H1 (cell line): Measurements from ENCODE around the gene ACADSB. TPM values are rescaled to one million over a fixed set of nuclear protein-coding genes. Genes with fewer than 3 reads are reported as not detected.

Source experiments
- CTCF ChIA-PET: fragments of 300-600 bp; sonication (Branson Sonifier 250); formaldehyde crosslinking; loops from one replicate; lab custom pipeline; 2021; ENCODE audit not compliant: partially characterized antibody; lab: Charles Lee
- POLR2A ChIA-PET: fragments of 300-600 bp; sonication (Branson Sonifier 250); formaldehyde crosslinking; loops from one replicate; lab custom pipeline; 2021; ENCODE audit warnings: inconsistent platforms; ENCODE audit not compliant: partially characterized antibody; lab: Charles Lee
- DNase-seq, 2 experiments: peaks; one replicate each; pipeline versions ENCODE4 v3.0.0 to v3.0.0-alpha.2; 2010 to 2022; ENCODE audit warnings: low spot score in 2 of 2, low read depth in 1 of 2, mixed read lengths in 1 of 2
- FAIRE-seq: peaks from 2 replicates; lab custom pipeline; 2011; peaks lifted over from hg19 to GRCh38; lab: Jason Lieb, UNC
- H2AFZ ChIP-seq: 2 replicates; pipeline ENCODE4 v1.8.1; 2012; ENCODE audit warnings: low read length, inconsistent platforms
- H2AK5ac ChIP-seq: 2 replicates; pipeline ENCODE4 v1.6.1; 2013; ENCODE audit warnings: low read depth, low read length
- H2BK120ac ChIP-seq: replicated peaks from 2 replicates; pipeline ENCODE3; 2013; ENCODE audit warnings: low read depth, low read length, inconsistent platforms
- H2BK12ac ChIP-seq: 2 replicates; pipeline ENCODE4 v1.6.1; 2013; ENCODE audit warnings: low read depth, low read length
- H2BK15ac ChIP-seq: 2 replicates; pipeline ENCODE4 v1.6.1; 2013; ENCODE audit warnings: low read length
- H2BK20ac ChIP-seq: 2 replicates; pipeline ENCODE4 v1.6.1; 2013; ENCODE audit warnings: low read length
- H2BK5ac ChIP-seq: 2 replicates; pipeline ENCODE4 v1.6.1; 2013; ENCODE audit warnings: low read depth, low read length
- H3K14ac ChIP-seq: 2 replicates; pipeline ENCODE4 v1.6.1; 2013; ENCODE audit warnings: inconsistent platforms; ENCODE audit not compliant: insufficient read length
- H3K18ac ChIP-seq: 2 replicates; pipeline ENCODE4 v1.6.1; 2013; ENCODE audit warnings: low read length; ENCODE audit errors: extremely low read depth
- H3K23ac ChIP-seq: 2 replicates; pipeline ENCODE4 v1.6.1; 2013; ENCODE audit warnings: inconsistent platforms; ENCODE audit not compliant: insufficient read length
- H3K23me2 ChIP-seq: 2 replicates; pipeline ENCODE4 v1.6.1; 2013; ENCODE audit warnings: low read depth, low read length
- H3K27ac ChIP-seq: 2 replicates; pipeline ENCODE4 v1.6.1; 2011; ENCODE audit warnings: low read depth, low read length, inconsistent platforms
- H3K27me3 ChIP-seq, 4 experiments: replicated peaks in 1 of 4; 1 replicate in 1 of 4; 2 replicates in 3 of 4; pipeline versions ENCODE4 v1.6.1 to v1.8.1; 2011 to 2013; ENCODE audit warnings: low read length in 3 of 4, mild to moderate bottlenecking in 3 of 4, inconsistent platforms in 2 of 4, mixed read lengths in 2 of 4, moderate library complexity in 1 of 4; ENCODE audit not compliant: control insufficient read depth in 3 of 4, insufficient read depth in 3 of 4; ENCODE audit errors: extremely low read depth in 1 of 4
- H3K36me3 ChIP-seq, 4 experiments: 2 replicates each; pipeline versions ENCODE4 v1.6.1 to v1.8.1; 2011 to 2013; ENCODE audit warnings: mild to moderate bottlenecking in 4 of 4, low read length in 3 of 4, moderate library complexity in 2 of 4, control low read depth in 1 of 4, inconsistent platforms in 1 of 4; ENCODE audit not compliant: insufficient read depth in 4 of 4, control insufficient read depth in 2 of 4
- H3K4ac ChIP-seq: replicated peaks from 2 replicates; pipeline ENCODE3; 2013; ENCODE audit warnings: low read length, low read depth, mixed read lengths, inconsistent platforms; ENCODE audit not compliant: insufficient read length
- H3K4me1 ChIP-seq, 4 experiments: replicated peaks in 1 of 4; 1 replicate in 1 of 4; 2 replicates in 3 of 4; pipeline versions ENCODE4 v1.6.1 to v1.8.1; 2011 to 2013; ENCODE audit warnings: low read length in 3 of 4, inconsistent platforms in 2 of 4, mixed read lengths in 1 of 4; ENCODE audit not compliant: insufficient read depth in 4 of 4, control insufficient read depth in 3 of 4
- H3K4me2 ChIP-seq, 2 experiments: 2 replicates each; pipeline versions ENCODE4 v1.6.1 to v1.8.1; 2011 to 2013; ENCODE audit warnings: low read depth in 2 of 2, low read length in 2 of 2, control low read depth in 1 of 2, inconsistent platforms in 1 of 2, mild to moderate bottlenecking in 1 of 2; ENCODE audit not compliant: insufficient read depth in 1 of 2
- H3K4me3 ChIP-seq, 4 experiments: fragments of 200-600, 300-600 bp in 1 of 4; sonication (generic), shearing (Covaris generic), sonication (Bioruptor Twin) in 1 of 4; 2 replicates each; pipeline versions ENCODE4 v1.5.1 to v1.8.1; 2011 to 2016; ENCODE audit warnings: low read length in 4 of 4, low read depth in 3 of 4, control low read depth in 2 of 4, inconsistent platforms in 2 of 4, mild to moderate bottlenecking in 2 of 4, mixed read lengths in 1 of 4, moderate library complexity in 1 of 4; ENCODE audit not compliant: insufficient read depth in 2 of 4; ENCODE audit errors: extremely low read depth in 1 of 4
- H3K56ac ChIP-seq: replicated peaks from 2 replicates; pipeline ENCODE3; 2013; ENCODE audit warnings: low read depth, mild to moderate bottlenecking, mixed read lengths, low read length, inconsistent platforms; ENCODE audit not compliant: insufficient read length
- H3K79me1 ChIP-seq: 2 replicates; pipeline ENCODE4 v1.6.1; 2013; ENCODE audit warnings: low read depth, low read length, control low read depth
- H3K79me2 ChIP-seq, 2 experiments: 2 replicates each; pipeline versions ENCODE4 v1.6.1 to v1.8.1; 2012 to 2013; ENCODE audit warnings: low read length in 2 of 2, mild to moderate bottlenecking in 2 of 2, inconsistent platforms in 1 of 2; ENCODE audit not compliant: insufficient read depth in 2 of 2, control insufficient read depth in 1 of 2
- H3K9ac ChIP-seq, 4 experiments: replicated peaks in 1 of 4; 1 replicate in 1 of 4; 2 replicates in 3 of 4; pipeline versions ENCODE4 v1.6.1 to v1.8.1; 2011 to 2013; ENCODE audit warnings: low read depth in 3 of 4, low read length in 3 of 4, control low read depth in 2 of 4, mild to moderate bottlenecking in 2 of 4, moderate library complexity in 2 of 4, inconsistent platforms in 1 of 4; ENCODE audit errors: extremely low read depth in 1 of 4
- H3K9me3 ChIP-seq, 2 experiments: 2 replicates each; pipeline versions ENCODE4 v1.6.1 to v1.8.1; 2012 to 2013; ENCODE audit warnings: mild to moderate bottlenecking in 2 of 2, moderate library complexity in 2 of 2, control low read depth in 1 of 2, inconsistent platforms in 1 of 2, low read depth in 1 of 2, low read length in 1 of 2, mixed read lengths in 1 of 2; ENCODE audit not compliant: insufficient read depth in 2 of 2
- H4K20me1 ChIP-seq, 2 experiments: replicated peaks in 1 of 2; 2 replicates each; pipeline versions ENCODE3 to v1.8.1; 2011 to 2013; ENCODE audit warnings: inconsistent platforms in 2 of 2, low read length in 2 of 2, mild to moderate bottlenecking in 1 of 2; ENCODE audit not compliant: insufficient read depth in 2 of 2, control insufficient read depth in 1 of 2
- H4K5ac ChIP-seq: 2 replicates; pipeline ENCODE4 v1.6.1; 2013; ENCODE audit warnings: low read length, low read depth, mixed read lengths, inconsistent platforms; ENCODE audit not compliant: insufficient read length
- H4K8ac ChIP-seq: 2 replicates; pipeline ENCODE4 v1.8.0; 2013; ENCODE audit warnings: mild to moderate bottlenecking, moderate library complexity, low read length, inconsistent platforms; ENCODE audit not compliant: insufficient read depth; ENCODE audit errors: extremely low read depth
- H4K91ac ChIP-seq: replicated peaks from 2 replicates; pipeline ENCODE3; 2013; ENCODE audit warnings: low read length, mixed read lengths, inconsistent platforms; ENCODE audit not compliant: insufficient read length
- CHD1 ChIP-seq: IDR thresholded peaks from 2 replicates; pipeline ENCODE4 v1.6.1; 2012; ENCODE audit warnings: low read depth, low read length, improper control_type of control experiment
- EP300 ChIP-seq, 2 experiments: IDR thresholded peaks; 1 replicate in 1 of 2; 2 replicates in 1 of 2; pipeline ENCODE4 v1.6.1; 2011 to 2012; ENCODE audit warnings: low read depth in 2 of 2, low read length in 2 of 2, mild to moderate bottlenecking in 2 of 2, borderline replicate concordance in 1 of 2, inconsistent platforms in 1 of 2, moderate library complexity in 1 of 2
- KDM5A ChIP-seq: fragments of 200-600 bp; IDR thresholded peaks from 2 replicates; pipeline ENCODE4 v1.7.1; 2012; ENCODE audit warnings: mild to moderate bottlenecking, low read length, inconsistent platforms, mixed read lengths
- MAFK ChIP-seq: IDR thresholded peaks from 2 replicates; pipeline ENCODE4 v1.6.1; 2012; ENCODE audit warnings: low read depth, mild to moderate bottlenecking, improper control_type of control experiment, low read length
- NANOG ChIP-seq: IDR thresholded peaks from 2 replicates; pipeline ENCODE4 v1.6.1; 2011; ENCODE audit warnings: low read length, low read depth, mild to moderate bottlenecking, inconsistent platforms; ENCODE audit not compliant: insufficient read depth, poor library complexity, severe bottlenecking
- PHF8 ChIP-seq: fragments of 200-600 bp; sonication (generic); conservative IDR thresholded peaks from 2 replicates; pipeline ENCODE4 v1.7.1; 2012; ENCODE audit warnings: low read depth, mild to moderate bottlenecking, inconsistent platforms, low read length, moderate library complexity
- POLR2A ChIP-seq, 2 experiments: IDR thresholded peaks; 1 replicate in 1 of 2; 2 replicates in 1 of 2; pipeline ENCODE4 v1.6.1; 2011; ENCODE audit warnings: low read depth in 2 of 2, low read length in 2 of 2, mild to moderate bottlenecking in 2 of 2; ENCODE audit errors: control extremely low read depth in 1 of 2
- SAP30 ChIP-seq: fragments of 300-600 bp; sonication (generic); IDR thresholded peaks from 2 replicates; pipeline ENCODE4 v1.7.1; 2012; ENCODE audit warnings: low read length, moderate library complexity, mild to moderate bottlenecking, inconsistent platforms; ENCODE audit not compliant: insufficient read depth, insufficient replicate concordance
- SIRT6 ChIP-seq: IDR thresholded peaks from one replicate; pipeline ENCODE4 v1.7.1; 2012; ENCODE audit warnings: low read length, inconsistent platforms
- SP4 ChIP-seq: IDR thresholded peaks from 2 replicates; pipeline ENCODE4 v1.6.1; 2012; ENCODE audit warnings: low read length, inconsistent platforms
- SUZ12 ChIP-seq: fragments of 200-600 bp; sonication (generic); IDR thresholded peaks from 2 replicates; pipeline ENCODE4 v1.6.1; 2012; ENCODE audit warnings: mild to moderate bottlenecking, inconsistent platforms, low read length, moderate library complexity, mixed read lengths
- ZNF274 ChIP-seq: IDR thresholded peaks from 2 replicates; pipeline ENCODE4 v1.7.0; 2012; ENCODE audit warnings: low read length, borderline replicate concordance; ENCODE audit errors: extremely low read depth
- WGBS, 2 experiments: shearing (Covaris generic) in 1 of 2; methylation state at CpG; one replicate each; pipeline versions ENCODE4 v1.1.6 to v1.1.7; 2013 to 2015; ENCODE audit warnings: low lambda C conversion rate in 2 of 2, mixed read lengths in 2 of 2, inconsistent platforms in 1 of 2, low coverage in 1 of 2, missing lambda C conversion rate in 1 of 2; ENCODE audit not compliant: insufficient replicate concordance in 2 of 2, insufficient coverage in 1 of 2, insufficient read length in 1 of 2; ENCODE audit errors: extremely low coverage in 1 of 2, missing lambda C conversion rate in 1 of 2; 5-methylcytosine and 5-hydroxymethylcytosine counted together
- polyA plus RNA-seq, 7 experiments: library from polyadenylated mRNA; depleted of rRNA in 3 of 7; stranded (reverse) in 5 of 7; unstranded in 2 of 7; fragments of >200 nt in 5 of 7; fragments of 200-250 nt in 2 of 7; gene quantifications; 1 replicate in 5 of 7; 2 replicates in 1 of 7; 4 replicates in 1 of 7; pipeline versions ENCODE4 v1.2.1 to v1.2.3, GENCODE V29; 2011 to 2013; ENCODE audit warnings: missing spikeins in 2 of 7, mixed read lengths in 2 of 7
- total RNA-seq: library from RNA; stranded (reverse); fragmentation: NEBNext Ultra II Directional; extraction: Animal tissue kit (Norgen Biotek cat#: 25700); gene quantifications from 2 replicates; pipeline ENCODE4 v1.2.1, GENCODE V29; 2021
- TF ChIP-seq, protein P1 (sequence below): IDR thresholded peaks from 2 replicates; pipeline ENCODE4 v1.6.1; 2012; ENCODE audit warnings: inconsistent platforms

ACADSB gene
- total and polyA plus RNA-seq, 2 of the 8 experiments (the other 6 are each of a cell fraction or from before 2014, with no cell fraction given) = 5.6 to 11.2 TPM

DNA sequence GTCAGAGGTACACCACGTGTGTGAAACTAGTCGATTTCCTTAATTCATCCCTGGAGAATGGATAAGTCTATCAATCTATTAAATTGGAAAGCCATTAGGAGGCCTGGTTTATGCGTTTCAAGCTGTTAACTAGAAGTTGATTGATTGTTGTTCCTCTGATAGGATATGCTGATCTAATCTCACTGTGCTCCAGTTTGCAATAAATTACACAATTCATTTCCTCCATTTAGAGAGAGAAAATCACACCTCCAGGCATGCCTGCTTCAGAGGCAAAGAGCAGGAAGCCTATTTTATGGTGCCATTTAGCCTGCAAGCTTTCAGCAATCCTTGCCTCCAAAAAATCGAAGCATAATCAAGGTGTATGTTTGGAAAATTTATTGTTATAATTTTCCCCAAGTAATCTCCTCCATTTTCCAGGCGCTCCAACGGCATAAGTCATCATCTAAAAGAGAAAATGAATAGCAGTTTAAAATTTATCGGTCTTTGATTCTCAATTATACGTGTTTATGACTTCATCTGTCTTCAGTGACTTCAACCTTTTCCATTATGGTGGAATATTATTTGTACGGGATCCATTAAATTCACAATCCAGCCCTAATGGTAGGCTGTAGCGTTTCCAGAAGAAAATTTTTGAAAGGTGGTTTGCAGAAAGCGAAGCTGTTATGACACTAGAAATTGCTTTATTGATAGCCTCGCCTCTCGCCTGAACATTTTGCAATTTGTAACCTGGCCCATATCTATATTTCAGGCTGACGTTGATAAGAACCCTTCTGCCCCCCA is 84.0 kb downstream of the ACADSB start:
- H3K4ac ChIP-seq = no peak overlapping the region
- POLR2A ChIA-PET = interaction anchor here (1.6 kb wide), 1 partner anchor 11 kb away, joined by 4 read pairs; no protein-coding TSS in a partner anchor
- no peak overlapping the region for H3K56ac ChIP-seq
- no peak overlapping the region for H2BK12ac ChIP-seq
- H2AK5ac ChIP-seq = no peak overlapping the region
- no peaks in the 10 kb centered on the region for H3K27me3 ChIP-seq
- H3K18ac ChIP-seq = no peak overlapping the region
- no peak for DNase-seq
- no peak overlapping the region for H4K5ac ChIP-seq
- no peak overlapping the region for H2AFZ ChIP-seq
- H3K4me1 ChIP-seq = no peaks in the 10 kb centered on the region; a peak in 1 of 7 replicates
- H3K9me3 ChIP-seq = no peaks in the 10 kb centered on the region
- 89% methylated on average over 14 of the region's 14 CpGs; no CpG with 5 or more reads in 1 of the 2 experiments for WGBS, 2 experiments
- no peak overlapping the region for H3K4me2 ChIP-seq
- H4K20me1 ChIP-seq = no peaks in the 10 kb centered on the region
- no peak overlapping the region for H2BK120ac ChIP-seq
- no peak overlapping the region for H3K14ac ChIP-seq
- CTCF ChIA-PET = interaction anchor here (0.7 to 2.7 kb wide), 2 partner anchors 49 to 483 kb away, joined by 3 to 11 read pairs; no protein-coding TSS in a partner anchor
- no peak overlapping the region for H3K27ac ChIP-seq
- no peaks in the 10 kb centered on the region for H3K79me1 ChIP-seq
- H2BK5ac ChIP-seq = no peak overlapping the region
- no peak overlapping the region for H3K9ac ChIP-seq
- no peaks in the 10 kb centered on the region for H3K36me3 ChIP-seq
- H3K4me3 ChIP-seq = no peak overlapping the region
- no peak overlapping the region for H4K91ac ChIP-seq
- no peaks in the 10 kb centered on the region for H3K79me2 ChIP-seq
- no peak overlapping the region for H2BK20ac ChIP-seq
- H2BK15ac ChIP-seq = no peak overlapping the region
- no peaks in the 10 kb centered on the region for H3K23me2 ChIP-seq
- H4K8ac ChIP-seq = no peak overlapping the region
- no peak overlapping the region for H3K23ac ChIP-seq
- no peak for FAIRE-seq
- TF ChIP-seq, protein P1, sequence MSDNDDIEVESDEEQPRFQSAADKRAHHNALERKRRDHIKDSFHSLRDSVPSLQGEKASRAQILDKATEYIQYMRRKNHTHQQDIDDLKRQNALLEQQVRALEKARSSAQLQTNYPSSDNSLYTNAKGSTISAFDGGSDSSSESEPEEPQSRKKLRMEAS = no peak
- TF ChIP-seq PHF8 (no peak), SP4 (no peak), CHD1 (no peak), MAFK (no peak), SUZ12 (no peak), POLR2A (IDR thresholded peaks at IDR 0.05; ENCODE audit: control extremely low read depth in 1 of 2, low read depth in 2 of 2, low read length in 2 of 2) (no peak), NANOG (no peak), SAP30 (no peak), EP300 (IDR thresholded peaks at IDR 0.05; ENCODE audit: borderline replicate concordance in 1 of 2, low read depth in 2 of 2, low read length in 2 of 2) (no peak), ZNF274 (no peak), KDM5A (no peak), SIRT6 (no peak)
